HepG2 (cell line): ENCODE measurements around the gene ZFX. TPM values are rescaled to one million over a fixed set of nuclear protein-coding genes. Genes with fewer than 3 reads are reported as not detected.
A peak's percentile ranks its signal among the peaks of the same experiment; 100 is the strongest.

Experiments used
- ATAC-seq: fragments of 200-7000 bp; cut with Tn5 transposase; 3 replicates; pipeline ENCODE4 v1.9.1; 2020; ENCODE audit warnings: mild to moderate bottlenecking, moderate library complexity
- BruUV-seq: library from RNA; stranded (reverse); fragments of 400-500 nt; replicated peaks from 2 replicates; lab custom pipeline; 2021; lab: Mats Ljungman, UMichigan
- CTCF ChIA-PET: fragments of 300-600 bp; formaldehyde crosslinking; extraction: SDS; loops from one replicate; lab custom pipeline; 2021; ENCODE audit warnings: low total read pairs, inconsistent platforms, low intra/inter-chr PET ratio; lab: Yijun Ruan, JAX
- POLR2A ChIA-PET: fragments of 350-600 bp; sonication (Branson Sonifier 250); formaldehyde crosslinking; loops from one replicate; lab custom pipeline; 2020; ENCODE audit warnings: antibody characterized with exemption, inconsistent platforms; lab: Yijun Ruan, JAX
- DNase-seq: peaks from one replicate; pipeline ENCODE4 v3.0.0-alpha.2; 2015; ENCODE audit warnings: low spot score
- FAIRE-seq: peaks from 3 replicates; lab custom pipeline; 2011; peaks lifted over from hg19 to GRCh38; lab: Jason Lieb, UNC
- H2AFZ ChIP-seq: one replicate; pipeline ENCODE4 v1.6.1; 2011; ENCODE audit warnings: low read length, inconsistent platforms
- H3K27ac ChIP-seq: fragments of 300-600 bp; 3 replicates; pipeline ENCODE4 v1.8.0; 2011; ENCODE audit warnings: mixed run types, mild to moderate bottlenecking, mixed read lengths, low read length, inconsistent platforms; ENCODE audit not compliant: insufficient read depth; ENCODE audit errors: extremely low read length
- H3K27me3 ChIP-seq, 2 experiments: fragments of 200-600 bp in 1 of 2; 2 replicates in 1 of 2; 3 replicates in 1 of 2; pipeline versions ENCODE4 v1.6.0 to v1.8.0; 2011; ENCODE audit warnings: low read length in 2 of 2, mild to moderate bottlenecking in 2 of 2, moderate library complexity in 2 of 2, inconsistent platforms in 1 of 2; ENCODE audit not compliant: insufficient read depth in 2 of 2, control insufficient read depth in 1 of 2
- H3K36me3 ChIP-seq, 2 experiments: fragments of 200-600 bp in 1 of 2; replicated peaks in 1 of 2; 2 replicates in 1 of 2; 3 replicates in 1 of 2; pipeline versions ENCODE4 v1.5.1 to v1.8.0; 2011; ENCODE audit warnings: low read length in 2 of 2, inconsistent platforms in 1 of 2; ENCODE audit not compliant: insufficient read depth in 2 of 2, control insufficient read depth in 1 of 2
- H3K4me1 ChIP-seq: 2 replicates; pipeline ENCODE4 v1.5.1; 2012; ENCODE audit warnings: low read length, inconsistent platforms; ENCODE audit not compliant: insufficient read depth
- H3K4me2 ChIP-seq: 2 replicates; pipeline ENCODE4 v1.6.0; 2011; ENCODE audit warnings: low read depth, low read length, inconsistent platforms
- H3K4me3 ChIP-seq, 3 experiments: fragments of 200-600 bp in 1 of 3; sonication (generic), shearing (Covaris generic) in 1 of 3; replicated peaks in 1 of 3; 2 replicates each; pipeline ENCODE4 v1.5.1; 2011 to 2016; ENCODE audit warnings: low read length in 3 of 3, inconsistent platforms in 2 of 3, low read depth in 2 of 3, mild to moderate bottlenecking in 2 of 3, control low read depth in 1 of 3, mixed read lengths in 1 of 3; ENCODE audit not compliant: insufficient read depth in 1 of 3
- H3K79me2 ChIP-seq: one replicate; pipeline ENCODE4 v1.6.1; 2011; ENCODE audit warnings: low read length, inconsistent platforms; ENCODE audit not compliant: insufficient read depth
- H3K9ac ChIP-seq: 2 replicates; pipeline ENCODE4 v1.6.0; 2011; ENCODE audit warnings: mild to moderate bottlenecking, low read depth, low read length, inconsistent platforms; ENCODE audit not compliant: insufficient read depth
- H3K9me3 ChIP-seq: 2 replicates; pipeline ENCODE4 v1.5.1; 2012; ENCODE audit warnings: mild to moderate bottlenecking, low read length
- H4K20me1 ChIP-seq: 2 replicates; pipeline ENCODE4 v1.6.0; 2011; ENCODE audit warnings: inconsistent platforms, mild to moderate bottlenecking, low read length, moderate library complexity; ENCODE audit not compliant: insufficient read depth
- CAMTA2 ChIP-seq: sonication (generic); formaldehyde crosslinking; IDR thresholded peaks from 2 replicates; pipeline ENCODE4 v1.4.0; 2020; ENCODE audit warnings: mild to moderate bottlenecking, missing genetic modification reagents, borderline replicate concordance
- LCORL ChIP-seq, 2 experiments: fragments of 450-650 bp in 1 of 2; sonication (generic) in 1 of 2; formaldehyde crosslinking in 1 of 2; IDR thresholded peaks; 2 replicates each; pipeline versions ENCODE4 v1.5.0 to v1.6.1; 2017 to 2020; ENCODE audit warnings: antibody characterized with exemption in 1 of 2, missing genetic modification reagents in 1 of 2
- WGBS: methylation state at CpG from one replicate; pipeline ENCODE4 v1.1.6; 2017; ENCODE audit warnings: low lambda C conversion rate; 5-methylcytosine and 5-hydroxymethylcytosine counted together
- in situ Hi-C: cut with HindIII; loops from 2 replicates; pipeline ENCODE4 v1.10.0; 2017; ENCODE audit warnings: low pct_unique_long_range_greater_than_20kb; ENCODE audit not compliant: extremely low pct_ligation_motif_present
- intact Hi-C: fragments of 100-400 bp; cut with micrococcal nuclease; formaldehyde crosslinking; loops from one replicate; pipeline ENCODE4 v1.10.0; 2022; ENCODE audit not compliant: unreplicated experiment
- polyA plus RNA-seq, 8 experiments: library from polyadenylated mRNA; depleted of rRNA in 3 of 8; stranded (reverse) in 7 of 8; unstranded in 1 of 8; fragments of >200 nt; fragmentation: Illumina TruSeq in 4 of 8; extraction: Trizol in 4 of 8; gene quantifications; 2 replicates each; pipeline versions ENCODE4 v1.2.1 to v1.2.3, GENCODE V29; 2011 to 2016; ENCODE audit warnings: low read depth in 4 of 8, missing spikeins in 1 of 8, mixed read lengths in 1 of 8; ENCODE audit not compliant: insufficient read depth in 1 of 8
- total RNA-seq, 5 experiments: library from RNA; depleted of rRNA; stranded (reverse); fragments of >200 nt; fragmentation: Illumina TruSeq; extraction: Trizol; gene quantifications; 2 replicates each; pipeline ENCODE4 v1.2.3, GENCODE V29; 2016; ENCODE audit warnings: low read depth in 1 of 5
- TF ChIP-seq, protein P1 (sequence below): sonication (generic); formaldehyde crosslinking; IDR thresholded peaks from 2 replicates; pipeline ENCODE4 v1.5.0; 2020; ENCODE audit warnings: missing genetic modification reagents

Gene ZFX
- total and polyA plus RNA-seq, 2 of the 13 experiments (the other 11 are each of a cell fraction or from before 2014, with no cell fraction given) = 13.8 to 37.3 TPM

DNA sequence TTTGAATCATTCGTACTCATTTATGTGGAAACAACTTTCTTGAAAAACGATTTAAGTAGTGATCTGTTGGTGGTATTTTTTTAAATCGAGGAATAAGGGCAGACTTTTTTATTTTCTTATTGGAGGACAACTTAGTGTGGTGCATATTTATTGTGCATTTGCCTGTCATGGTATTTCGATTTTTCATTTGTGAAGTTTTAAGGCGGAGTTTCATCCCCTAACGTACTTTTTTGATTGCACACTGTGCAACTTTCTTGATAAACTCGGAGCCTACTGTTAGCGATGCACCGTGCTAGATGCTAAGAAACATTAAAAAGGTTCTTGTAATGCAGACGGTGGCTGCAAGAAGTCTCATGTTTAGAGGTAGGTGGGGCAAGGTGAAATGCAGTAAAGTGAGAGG lies 1.4 kb downstream of the ZFX start (continued):
- no peak for TF ChIP-seq CAMTA2 (CRISPR knock-in tag)
- TF ChIP-seq, protein P1, sequence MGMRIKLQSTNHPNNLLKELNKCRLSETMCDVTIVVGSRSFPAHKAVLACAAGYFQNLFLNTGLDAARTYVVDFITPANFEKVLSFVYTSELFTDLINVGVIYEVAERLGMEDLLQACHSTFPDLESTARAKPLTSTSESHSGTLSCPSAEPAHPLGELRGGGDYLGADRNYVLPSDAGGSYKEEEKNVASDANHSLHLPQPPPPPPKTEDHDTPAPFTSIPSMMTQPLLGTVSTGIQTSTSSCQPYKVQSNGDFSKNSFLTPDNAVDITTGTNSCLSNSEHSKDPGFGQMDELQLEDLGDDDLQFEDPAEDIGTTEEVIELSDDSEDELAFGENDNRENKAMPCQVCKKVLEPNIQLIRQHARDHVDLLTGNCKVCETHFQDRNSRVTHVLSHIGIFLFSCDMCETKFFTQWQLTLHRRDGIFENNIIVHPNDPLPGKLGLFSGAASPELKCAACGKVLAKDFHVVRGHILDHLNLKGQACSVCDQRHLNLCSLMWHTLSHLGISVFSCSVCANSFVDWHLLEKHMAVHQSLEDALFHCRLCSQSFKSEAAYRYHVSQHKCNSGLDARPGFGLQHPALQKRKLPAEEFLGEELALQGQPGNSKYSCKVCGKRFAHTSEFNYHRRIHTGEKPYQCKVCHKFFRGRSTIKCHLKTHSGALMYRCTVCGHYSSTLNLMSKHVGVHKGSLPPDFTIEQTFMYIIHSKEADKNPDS (CRISPR knock-in tag) = no peak

DNA sequence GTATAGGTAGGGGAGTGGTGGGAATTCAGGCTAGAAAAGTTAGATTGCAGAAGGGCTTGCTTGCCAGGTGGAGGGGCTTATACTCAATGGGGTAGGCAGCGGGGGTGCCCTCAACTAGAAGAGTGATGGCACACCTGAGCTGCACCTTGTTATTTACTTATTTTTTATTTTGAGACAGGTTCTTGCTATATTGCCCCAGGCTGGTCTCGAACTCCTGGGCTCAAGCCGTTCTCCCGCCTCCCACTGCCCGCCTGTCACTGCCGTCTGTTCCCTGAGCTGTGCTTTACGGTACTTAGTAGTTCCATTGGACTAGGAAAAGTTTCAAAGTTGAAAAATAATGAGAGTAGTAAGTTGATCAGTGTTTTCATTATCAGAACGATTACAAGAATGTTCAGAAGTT lies 2.0 kb downstream of the ZFX start:
- no peaks in the 10 kb centered on the region for H3K9me3 ChIP-seq
- peak overlapping the region; percentile 74 to 79 (median 74) for H3K4me3 ChIP-seq
- H3K79me2 ChIP-seq = peaks cover 57% of the 10 kb centered on the region
- H3K9ac ChIP-seq = peak overlapping the region; percentile 84
- 0 out of 2 replicates have a peak, but pooled peaks cover 4% of the 10 kb centered on the region for H4K20me1 ChIP-seq
- H3K27me3 ChIP-seq = no peaks in the 10 kb centered on the region
- no peak for ATAC-seq
- BruUV-seq = no TSS peak
- peaks cover 48% of the 10 kb centered on the region for H3K4me1 ChIP-seq
- POLR2A ChIA-PET = no interaction called here
- no peak for FAIRE-seq
- peak overlapping the region; percentile 90 for H3K27ac ChIP-seq
- no peaks in the 10 kb centered on the region for H3K36me3 ChIP-seq
- H2AFZ ChIP-seq = no peak overlapping the region
- in situ Hi-C loops (no loop called here), intact Hi-C loops (loop anchor here (5.0 kb wide), 1 partner anchor 69 kb away; no protein-coding TSS in a partner anchor)
- no peak for TF ChIP-seq LCORL (IDR thresholded peaks at IDR 0.05)
- TF ChIP-seq LCORL (CRISPR knock-in tag; IDR thresholded peaks at IDR 0.05) = no peak
- WGBS = 51% methylated on average over 8 of the region's 8 CpGs
- CTCF ChIA-PET = no interaction called here
- H3K4me2 ChIP-seq = peak overlapping the region; percentile 79
- DNase-seq = no peak
